Type B pancreatic cell (in vitro differentiated cells): ENCODE data around the gene NRSN2. TPM values are rescaled to one million over a fixed set of nuclear protein-coding genes. Genes with fewer than 3 reads are reported as not detected.
"Not testable (repeated sequence)": the region's sequence is repeated elsewhere in the genome, so short reads cannot be mapped to it uniquely, and the experiment has no call there.

Experiments used
- DNase-seq: peaks from one replicate; pipeline ENCODE4 v3.0.0; 2021; ENCODE audit warnings: mixed read lengths; ENCODE audit not compliant: unreplicated experiment; ENCODE audit errors: extremely low spot score
- H3K27ac Mint-ChIP-seq: 2 replicates; pipeline ENCODE4 v1.8.0; 2021; ENCODE audit warnings: mild to moderate bottlenecking, mixed read lengths
- H3K27me3 Mint-ChIP-seq: 2 replicates; pipeline ENCODE4 v1.8.0; 2021; ENCODE audit warnings: mixed read lengths
- H3K36me3 Mint-ChIP-seq: 2 replicates; pipeline ENCODE4 v1.8.0; 2021; ENCODE audit warnings: mixed read lengths
- H3K4me1 Mint-ChIP-seq: one replicate; pipeline ENCODE4 v1.8.0; 2021; ENCODE audit warnings: mixed read lengths; ENCODE audit not compliant: unreplicated experiment
- H3K4me3 Mint-ChIP-seq: 2 replicates; pipeline ENCODE4 v1.8.0; 2021; ENCODE audit warnings: mild to moderate bottlenecking, mixed read lengths
- H3K9me3 Mint-ChIP-seq: 2 replicates; pipeline ENCODE4 v1.8.0; 2021; ENCODE audit warnings: mixed read lengths
- CTCF ChIP-seq: fragments of 200-600 bp; sonication (generic); conservative IDR thresholded peaks from 2 replicates; pipeline ENCODE4 v1.5.0; 2021; ENCODE audit warnings: antibody characterized with exemption, mild to moderate bottlenecking
- total RNA-seq: library from RNA; stranded (reverse); gene quantifications from 2 replicates; pipeline ENCODE4 v1.2.1, GENCODE V29; 2021; ENCODE audit warnings: low replicate concordance

NRSN2 gene
- total RNA-seq, 1 donor from 2014 or later = 43.0 TPM

GRCh38 chr20:388034-388994 is 41.4 kb downstream of the NRSN2 start:
- no peak for TF ChIP-seq CTCF
- Mint-ChIP-seq H3K36me3 (peaks cover 5% of the 10 kb centered on the region), H3K9me3 (no peaks in the 10 kb centered on the region), H3K27ac (no peak overlapping the region), H3K4me3 (no peak overlapping the region), H3K4me1 (no peaks in the 10 kb centered on the region), H3K27me3 (peaks cover 7% of the 10 kb centered on the region)
- no peak for DNase-seq

GRCh38 chr20:389220-389619 is 42.3 kb downstream of the NRSN2 start:
- no peak overlapping the region for H3K27ac Mint-ChIP-seq
- H3K27me3 Mint-ChIP-seq = no peaks in the 10 kb centered on the region
- no peak for TF ChIP-seq CTCF
- DNase-seq = no peak
- H3K4me1 Mint-ChIP-seq = no peaks in the 10 kb centered on the region
- no peak overlapping the region for H3K4me3 Mint-ChIP-seq
- no peaks in the 10 kb centered on the region for H3K9me3 Mint-ChIP-seq
- H3K36me3 Mint-ChIP-seq = peaks cover 5% of the 10 kb centered on the region

- Mint-ChIP-seq H3K9me3 (no peaks in the 10 kb centered on the region), H3K36me3 (peaks cover 5% of the 10 kb centered on the region), H3K4me3 (no peak overlapping the region), H3K27me3 (no peaks in the 10 kb centered on the region), H3K27ac (no peak overlapping the region), H3K4me1 (no peaks in the 10 kb centered on the region)
- TF ChIP-seq CTCF = no peak
- DNase-seq = no peak
These were observed 44.3 kb downstream of the NRSN2 start for GRCh38 chr20:391041-391711.

GRCh38 chr20:393296-393695 is 46.4 kb downstream of the NRSN2 start:
- not testable (repeated sequence) for H3K4me3 Mint-ChIP-seq, H3K36me3 Mint-ChIP-seq, H3K9me3 Mint-ChIP-seq, DNase-seq, H3K4me1 Mint-ChIP-seq, H3K27ac Mint-ChIP-seq, H3K27me3 Mint-ChIP-seq

- Mint-ChIP-seq H3K4me3 (no peak overlapping the region), H3K36me3 (no peaks in the 10 kb centered on the region), H3K9me3 (no peaks in the 10 kb centered on the region), H3K27me3 (no peaks in the 10 kb centered on the region), H3K27ac (no peak overlapping the region), H3K4me1 (peaks cover 6% of the 10 kb centered on the region)
- TF ChIP-seq CTCF = no peak
- DNase-seq = no peak
These were observed 49.3 kb downstream of the NRSN2 start for GRCh38 chr20:396252-396618.
